Astrocyte of the cerebellum (primary cell): Measurements from ENCODE around the gene PDE6B.

ENCODE experiments used
- DNase-seq: peaks from one replicate; pipeline ENCODE4 v3.0.0-alpha.2; 2011; ENCODE audit warnings: low read depth
- H3K4me3 ChIP-seq: 2 replicates; pipeline ENCODE4 v1.5.1; 2011; ENCODE audit warnings: mild to moderate bottlenecking, low read depth, low read length, moderate library complexity
- in situ Hi-C: cut with HindIII; loops from 2 replicates; pipeline ENCODE4 v1.10.0; 2017; ENCODE audit warnings: low sequenced_read_pairs
- TF ChIP-seq, protein P1 (sequence below): IDR thresholded peaks from 2 replicates; pipeline ENCODE4 v1.5.1; 2012; ENCODE audit warnings: low read length, low read depth, moderate library complexity, mild to moderate bottlenecking; ENCODE audit errors: missing control alignments

Gene PDE6B

DNA sequence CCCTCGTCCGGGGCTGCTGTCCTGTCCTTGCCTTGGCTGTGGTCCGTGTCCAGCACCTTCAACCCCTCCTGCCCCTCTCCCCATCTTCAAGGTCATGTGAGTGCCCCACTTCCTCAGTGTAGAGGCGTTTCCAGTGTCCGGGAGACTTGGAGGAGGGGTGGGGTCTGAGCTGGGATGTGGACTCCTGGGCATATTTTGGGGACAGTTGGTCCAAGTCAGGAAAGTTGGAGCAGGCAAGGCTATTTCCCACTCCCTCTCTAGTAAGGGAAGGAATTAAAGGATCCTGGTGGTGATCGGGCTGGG is 83.2 kb downstream of the PDE6B start:
- TF ChIP-seq, protein P1, sequence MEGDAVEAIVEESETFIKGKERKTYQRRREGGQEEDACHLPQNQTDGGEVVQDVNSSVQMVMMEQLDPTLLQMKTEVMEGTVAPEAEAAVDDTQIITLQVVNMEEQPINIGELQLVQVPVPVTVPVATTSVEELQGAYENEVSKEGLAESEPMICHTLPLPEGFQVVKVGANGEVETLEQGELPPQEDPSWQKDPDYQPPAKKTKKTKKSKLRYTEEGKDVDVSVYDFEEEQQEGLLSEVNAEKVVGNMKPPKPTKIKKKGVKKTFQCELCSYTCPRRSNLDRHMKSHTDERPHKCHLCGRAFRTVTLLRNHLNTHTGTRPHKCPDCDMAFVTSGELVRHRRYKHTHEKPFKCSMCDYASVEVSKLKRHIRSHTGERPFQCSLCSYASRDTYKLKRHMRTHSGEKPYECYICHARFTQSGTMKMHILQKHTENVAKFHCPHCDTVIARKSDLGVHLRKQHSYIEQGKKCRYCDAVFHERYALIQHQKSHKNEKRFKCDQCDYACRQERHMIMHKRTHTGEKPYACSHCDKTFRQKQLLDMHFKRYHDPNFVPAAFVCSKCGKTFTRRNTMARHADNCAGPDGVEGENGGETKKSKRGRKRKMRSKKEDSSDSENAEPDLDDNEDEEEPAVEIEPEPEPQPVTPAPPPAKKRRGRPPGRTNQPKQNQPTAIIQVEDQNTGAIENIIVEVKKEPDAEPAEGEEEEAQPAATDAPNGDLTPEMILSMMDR, result no peak
- DNase-seq, result no peak
- in situ Hi-C loops, result no loop called here
- H3K4me3 ChIP-seq, result no peak overlapping the region

DNA sequence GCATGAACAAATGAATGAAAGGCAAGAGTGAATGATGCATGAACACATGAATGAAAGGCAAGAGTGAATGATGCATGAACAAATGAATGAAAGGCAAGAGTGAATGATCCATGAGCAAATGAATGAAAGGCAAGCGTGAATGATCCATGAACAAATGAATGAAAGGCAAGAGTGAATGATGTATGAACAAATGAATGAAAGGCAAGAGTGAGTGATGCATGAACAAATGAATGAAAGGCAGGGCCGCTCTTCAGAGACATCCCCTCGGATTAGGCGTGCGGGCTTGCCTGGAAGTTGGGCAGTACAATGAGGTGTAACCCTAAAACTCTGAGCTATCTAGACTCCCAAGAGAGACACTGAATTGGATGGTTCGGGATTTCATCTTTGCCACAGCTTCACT is 84.0 kb downstream of the PDE6B start:
- DNase-seq, result no peak
- H3K4me3 ChIP-seq, result no peak overlapping the region

DNA sequence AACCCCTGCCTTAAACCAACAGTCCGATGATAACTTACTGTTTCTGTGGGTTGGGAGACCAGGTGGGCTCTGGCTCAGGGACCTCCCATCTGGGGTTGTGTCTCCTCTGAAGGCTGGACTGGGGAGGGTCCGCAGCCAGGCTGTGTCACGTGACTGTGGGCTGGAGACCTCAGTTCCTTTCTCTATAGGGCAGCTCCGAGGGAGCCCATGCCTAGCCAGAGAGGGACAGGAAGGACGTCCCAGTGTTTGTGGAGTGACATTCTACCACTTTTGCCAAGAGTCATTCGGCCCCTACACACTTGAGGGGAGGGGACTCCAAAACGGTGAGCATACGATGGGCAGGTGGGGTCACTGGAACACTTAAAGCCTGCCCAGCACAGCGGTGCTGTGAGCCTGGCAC is 84.7 kb downstream of the PDE6B start:
- no peak overlapping the region for H3K4me3 ChIP-seq
- in situ Hi-C loops, result no loop called here
- TF ChIP-seq, protein P1, result no peak
- DNase-seq, result no peak

More for the DNA sequence above, 84.0 kb downstream of the PDE6B start:
- TF ChIP-seq, protein P1, result no peak
- in situ Hi-C loops, result no loop called here

DNA sequence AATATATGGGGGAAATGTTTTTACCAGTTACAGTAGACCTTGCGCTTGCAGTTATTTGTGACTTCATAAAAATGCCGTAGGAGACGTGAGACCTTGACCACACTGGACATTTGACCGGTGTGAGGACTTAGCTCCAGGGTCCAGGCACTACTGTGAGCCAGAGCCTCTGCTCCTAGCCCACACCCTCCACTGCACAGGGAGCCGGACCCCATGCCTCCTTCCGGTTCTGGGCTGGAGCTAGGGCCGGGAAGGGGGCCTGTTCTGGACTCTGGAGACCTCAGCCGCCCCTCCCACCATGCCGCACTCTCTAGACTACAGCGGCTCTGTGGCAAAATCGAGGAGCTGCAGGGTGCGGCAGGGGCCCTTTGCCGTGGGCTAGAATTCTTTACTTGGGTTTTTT is 85.5 kb downstream of the PDE6B start:
- TF ChIP-seq, protein P1, result no peak
- in situ Hi-C loops, result no loop called here
- DNase-seq, result no peak
- H3K4me3 ChIP-seq, result no peak overlapping the region

DNA sequence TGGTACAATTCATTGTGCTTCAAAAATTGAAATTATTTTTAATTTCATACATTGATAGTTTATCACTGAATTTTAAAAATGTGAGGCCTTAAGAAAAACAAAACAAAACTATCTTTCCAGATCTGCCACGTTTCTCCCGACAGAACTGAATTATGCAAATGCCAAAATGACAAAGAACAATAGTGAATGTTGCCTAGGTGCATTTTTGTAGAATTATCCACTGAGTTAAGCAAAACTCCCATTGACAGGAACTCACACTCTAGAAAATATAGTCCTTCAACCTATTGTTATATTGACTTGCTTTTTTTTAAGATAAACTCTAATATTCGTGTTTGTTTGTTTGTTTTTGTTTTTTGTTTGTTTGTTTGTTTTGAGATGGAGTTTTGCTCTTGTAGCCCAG is 86.7 kb downstream of the PDE6B start:
- no peak for DNase-seq
- no peak overlapping the region for H3K4me3 ChIP-seq
- in situ Hi-C loops, result no loop called here
- TF ChIP-seq, protein P1, result no peak

DNA sequence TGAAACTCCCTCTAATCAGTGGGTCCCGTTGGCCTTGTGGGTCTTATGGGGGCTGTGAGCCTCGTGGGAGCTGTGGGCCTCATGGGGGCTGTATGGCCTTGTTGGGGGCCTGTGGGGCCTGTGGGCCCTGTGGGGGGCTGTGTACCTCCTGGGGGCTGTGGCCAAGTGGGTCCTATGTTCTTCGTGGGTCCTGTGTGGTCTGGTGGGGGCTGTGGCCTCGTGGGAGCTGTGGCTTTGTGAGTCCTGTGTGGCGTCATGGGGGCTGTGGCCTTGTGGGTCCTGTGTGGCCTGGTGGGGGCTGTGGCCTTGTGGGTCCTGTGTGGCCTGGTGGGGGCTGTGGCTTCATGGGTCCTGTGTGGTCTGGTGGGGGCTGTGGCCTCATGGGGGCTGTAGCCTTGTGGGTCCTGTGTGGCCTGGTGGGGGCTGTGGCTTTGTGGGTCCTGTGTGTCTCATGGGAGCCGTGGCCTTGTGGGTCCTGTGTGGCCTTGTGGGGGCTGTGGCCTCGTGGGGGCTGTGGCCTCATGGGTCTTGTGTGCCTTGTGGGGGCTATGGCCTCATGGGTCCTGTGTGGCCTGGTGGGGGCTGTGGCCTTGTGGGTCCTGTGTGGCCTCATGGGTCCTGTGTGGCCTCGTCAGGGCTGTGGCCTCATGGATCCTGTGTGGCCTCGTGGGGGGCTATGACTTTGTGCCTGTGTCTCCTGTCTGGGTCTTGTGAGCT is 87.7 kb downstream of the PDE6B start:
- in situ Hi-C loops, result no loop called here
- TF ChIP-seq, protein P1, result no peak
- no peak overlapping the region for H3K4me3 ChIP-seq
- no peak for DNase-seq
